Prostate gland (tissue), 2 donors: ENCODE measurements around the gene BHLHE40.

Source experiments
- CTCF ChIP-seq, 4 experiments: fragments of 200-600 bp in 2 of 4; fragments of 450-650 bp in 2 of 4; sonication (generic) in 2 of 4; IDR thresholded peaks; 1 replicate in 3 of 4; 2 replicates in 1 of 4; pipeline ENCODE4 v1.5.1; 2016 to 2019; ENCODE audit warnings: antibody characterized with exemption in 4 of 4, mild to moderate bottlenecking in 2 of 4, moderate library complexity in 2 of 4
- POLR2A ChIP-seq: fragments of 450-650 bp; IDR thresholded peaks from one replicate; pipeline ENCODE4 v1.6.1; 2016; ENCODE audit warnings: antibody characterized with exemption, mild to moderate bottlenecking
- POLR2AphosphoS5 ChIP-seq: sonication (generic); formaldehyde crosslinking; IDR thresholded peaks from one replicate; pipeline ENCODE4 v1.6.1; 2017; ENCODE audit warnings: antibody characterized with exemption

- TF ChIP-seq CTCF (IDR thresholded peaks at IDR 0.05) (no peak), POLR2AphosphoS5 (no peak), POLR2A (no peak)
Observed at GRCh38 chr3:4959180-4959579, 20.1 kb upstream of the BHLHE40 start.
